Upper lobe of left lung (tissue), 4 donors: ENCODE data around the gene TRIM56.

Experiments
- CTCF ChIP-seq, 6 experiments: fragments of 450-650 bp in 4 of 6; fragments of 200-600 bp in 2 of 6; sonication (generic) in 2 of 6; IDR thresholded peaks; one replicate each; pipeline ENCODE4 v1.5.1; 2016 to 2019; ENCODE audit warnings: antibody characterized with exemption in 6 of 6
- POLR2A ChIP-seq, 4 donors: fragments of 450-650 bp; IDR thresholded peaks; one replicate each; pipeline ENCODE4 v1.5.1; 2016 to 2017; ENCODE audit warnings: antibody characterized with exemption in 4 of 4, mild to moderate bottlenecking in 2 of 4
- POLR2AphosphoS5 ChIP-seq, 2 donors: sonication (generic); formaldehyde crosslinking; IDR thresholded peaks; one replicate each; pipeline ENCODE4 v1.5.1; 2017; ENCODE audit warnings: antibody characterized with exemption in 2 of 2

DNA sequence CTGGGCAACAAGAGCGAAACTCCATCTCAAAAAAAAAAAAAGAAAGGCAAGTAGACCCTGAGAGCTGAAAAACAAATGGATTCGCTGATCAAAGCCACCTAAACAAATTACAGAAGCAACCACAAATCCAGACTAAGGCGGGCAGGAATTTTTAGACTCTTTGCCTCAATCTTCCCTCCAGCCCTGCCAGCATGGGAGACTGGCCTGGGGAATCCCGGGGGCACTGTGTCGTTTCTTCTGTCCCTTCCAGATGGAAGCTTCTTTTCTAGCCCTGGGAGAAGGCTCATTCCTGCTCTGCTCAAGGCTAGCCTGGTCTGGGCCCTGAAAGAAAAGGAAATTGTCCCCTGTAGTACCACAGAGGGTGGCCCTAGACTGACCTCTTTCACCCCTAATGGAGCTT lies 26.0 kb downstream of the TRIM56 start:
- TF ChIP-seq POLR2A (IDR thresholded peaks at IDR 0.05) (no peak), CTCF (IDR thresholded peaks at IDR 0.05) (no peak), POLR2AphosphoS5 (IDR thresholded peaks at IDR 0.05) (no peak)
